Stimulated activated CD8-positive, alpha-beta memory T cell treated with anti-CD3 and anti-CD28 coated beads, Interleukin-15, amount 100 ng/mL, for 4 hours (primary cell): ENCODE measurements around the gene ENOX1.

ENCODE experiments used
- DNase-seq, 2 donors: peaks; one replicate each; pipeline ENCODE4 v3.0.0-alpha.2; 2020; ENCODE audit warnings: low read depth in 2 of 2

ENOX1 gene

GRCh38 chr13:43487461-43487860 lies 299.3 kb downstream of the ENOX1 start:
- no peak for DNase-seq

DNA sequence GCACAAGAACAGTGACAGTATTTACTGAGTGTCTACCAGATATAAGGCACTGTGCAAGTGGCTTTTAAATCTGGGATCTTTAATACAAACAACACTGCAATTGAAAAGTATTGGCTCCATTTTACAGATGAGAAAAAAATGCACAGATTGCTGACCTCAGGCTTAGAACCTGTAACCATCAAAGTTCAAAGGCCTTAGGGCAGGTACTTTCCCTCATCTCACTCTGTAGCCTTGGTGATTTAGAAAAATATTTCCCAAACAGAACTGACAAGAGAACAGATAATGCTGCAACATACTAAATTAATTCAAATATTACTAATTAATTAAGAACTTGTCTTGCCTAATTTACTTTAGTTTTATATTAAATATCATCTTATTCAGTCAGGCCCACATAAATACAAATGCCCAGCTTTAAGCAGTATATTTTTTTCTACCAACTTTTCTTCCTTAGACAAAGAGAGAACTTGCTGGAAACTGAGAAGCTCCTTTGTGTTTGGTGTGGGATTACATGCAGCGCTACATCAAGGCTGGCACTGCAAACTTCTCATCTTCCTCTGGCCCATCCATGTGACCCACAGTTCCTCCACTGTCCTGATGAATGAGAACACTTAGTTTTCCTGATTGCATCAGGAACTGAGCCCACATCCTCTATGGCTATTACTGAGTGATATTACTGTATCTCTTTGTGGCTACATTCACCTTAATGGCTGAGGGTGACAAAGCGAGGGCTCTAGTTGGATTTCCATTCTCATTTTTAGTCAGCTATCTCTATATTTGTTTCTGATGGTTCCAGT lies 302.1 kb downstream of the ENOX1 start:
- no peak for DNase-seq

DNA sequence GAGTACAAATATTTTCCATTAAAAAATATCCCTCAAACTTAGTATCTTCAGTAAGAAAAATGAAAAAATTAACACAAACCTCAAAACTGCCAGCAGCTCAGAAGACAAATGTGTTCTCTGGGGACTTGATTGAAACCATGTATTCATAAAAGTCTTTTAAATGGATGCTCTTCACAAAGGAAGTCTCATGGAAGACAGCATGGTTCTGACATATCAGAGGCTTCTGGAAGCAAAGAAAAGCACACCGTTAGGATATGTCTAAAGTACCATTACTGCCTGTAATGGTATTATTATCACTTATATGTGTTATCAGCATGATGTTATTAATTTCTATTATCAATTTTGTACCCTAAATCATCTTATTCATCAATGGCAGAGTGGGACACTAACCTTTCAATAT lies 302.8 kb downstream of the ENOX1 start:
- no peak for DNase-seq

DNA sequence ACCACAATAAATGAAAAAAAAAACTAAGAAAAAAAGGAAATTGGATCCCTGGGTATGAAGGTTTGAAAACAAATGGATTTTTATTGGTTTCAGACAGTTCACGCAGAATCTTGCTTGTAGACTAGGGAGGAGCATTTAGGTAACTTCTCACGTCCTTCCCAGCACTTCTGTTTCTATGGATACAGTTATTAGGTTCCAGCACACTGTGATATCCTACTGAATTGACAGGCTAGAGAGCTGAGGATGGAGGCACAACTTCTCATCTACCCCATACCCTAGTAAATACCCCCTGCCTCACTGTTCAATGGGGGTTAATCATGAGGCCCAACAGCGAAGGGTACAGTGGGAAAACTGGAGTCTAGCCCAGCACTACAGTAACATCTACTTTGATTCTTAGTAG lies 304.1 kb downstream of the ENOX1 start:
- no peak for DNase-seq

- DNase-seq, result no peak
Measured at GRCh38 chr13:43482026-43482425, 304.7 kb downstream of the ENOX1 start.

GRCh38 chr13:43478902-43479301 lies 307.9 kb downstream of the ENOX1 start:
- DNase-seq, result no peak

- no peak for DNase-seq
Measured at GRCh38 chr13:43478211-43478610, 308.6 kb downstream of the ENOX1 start.

GRCh38 chr13:43475140-43475539 lies 311.6 kb downstream of the ENOX1 start:
- no peak for DNase-seq

GRCh38 chr13:43473437-43473836 lies 313.3 kb downstream of the ENOX1 start:
- DNase-seq, result no peak

DNA sequence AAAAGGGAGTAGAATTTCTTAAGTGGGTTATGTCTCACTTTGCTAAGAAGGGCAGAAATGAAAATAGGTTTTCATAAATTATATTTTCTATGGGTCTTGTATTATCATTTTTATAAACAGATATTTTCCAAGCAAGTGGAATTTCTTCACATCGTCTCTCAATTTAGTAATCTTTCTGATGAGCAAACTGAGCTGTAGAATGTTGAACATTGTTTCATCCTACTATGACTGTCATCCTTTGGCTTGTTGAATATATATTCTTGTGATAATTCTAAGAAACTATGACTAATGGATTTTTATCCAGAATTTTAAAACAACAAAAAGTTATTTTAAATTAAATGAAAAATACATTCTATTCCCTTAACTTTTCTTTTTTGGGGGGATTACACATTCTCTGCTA lies 313.8 kb downstream of the ENOX1 start:
- no peak for DNase-seq

DNA sequence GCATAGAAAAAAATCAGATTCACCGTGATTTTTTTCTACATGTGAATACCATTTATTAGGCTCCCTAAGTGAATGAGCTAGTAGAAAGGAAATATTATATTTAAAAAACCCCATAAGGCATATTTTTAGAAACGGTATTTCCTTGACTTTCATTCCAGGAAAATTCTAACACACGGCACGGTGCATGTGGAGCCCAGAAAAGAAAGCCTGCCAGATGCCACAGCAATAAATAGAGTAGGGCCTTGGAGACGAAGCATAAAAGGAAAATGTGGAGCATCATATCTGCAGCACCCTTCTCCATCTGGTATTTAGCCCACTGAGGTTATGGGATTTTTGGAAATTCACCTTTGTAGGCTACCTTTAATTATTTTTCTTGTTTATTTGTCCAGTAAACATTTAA lies 314.4 kb downstream of the ENOX1 start:
- DNase-seq, result no peak

- DNase-seq, result no peak
Measured at GRCh38 chr13:43470610-43471009, 316.2 kb downstream of the ENOX1 start.

- DNase-seq, result no peak
Measured at GRCh38 chr13:43469791-43470190, 317.0 kb downstream of the ENOX1 start.

GRCh38 chr13:43464578-43465264 lies 322.1 kb downstream of the ENOX1 start:
- DNase-seq, result no peak

GRCh38 chr13:43448605-43449336 lies 338.0 kb downstream of the ENOX1 start:
- DNase-seq, result no peak

- no peak for DNase-seq
Measured at GRCh38 chr13:43446126-43446525, 340.6 kb downstream of the ENOX1 start.

GRCh38 chr13:43445668-43446067 lies 341.1 kb downstream of the ENOX1 start:
- no peak for DNase-seq

- no peak for DNase-seq
Measured at GRCh38 chr13:43444081-43444480, 342.7 kb downstream of the ENOX1 start.

GRCh38 chr13:43441899-43442499 lies 344.8 kb downstream of the ENOX1 start:
- no peak for DNase-seq

DNA sequence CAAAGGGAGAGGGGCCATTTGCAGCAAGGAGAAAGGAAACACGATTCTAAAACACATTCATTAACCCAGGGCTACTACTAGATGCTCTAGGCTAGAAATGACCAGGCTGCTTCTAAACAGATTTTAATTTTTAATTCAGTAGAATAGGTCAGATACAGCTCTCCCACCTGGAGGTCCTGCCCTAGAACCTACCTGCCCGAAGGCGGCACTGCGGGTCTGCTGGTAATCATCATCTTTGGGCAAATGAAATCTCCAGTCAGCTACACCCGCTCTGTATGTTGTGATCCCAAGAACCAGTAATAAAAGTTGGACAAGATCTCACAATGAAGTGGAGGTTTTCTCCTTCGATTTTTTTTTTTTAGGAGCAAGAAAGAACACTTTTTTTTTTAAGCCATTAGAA lies 345.3 kb downstream of the ENOX1 start:
- no peak for DNase-seq

DNA sequence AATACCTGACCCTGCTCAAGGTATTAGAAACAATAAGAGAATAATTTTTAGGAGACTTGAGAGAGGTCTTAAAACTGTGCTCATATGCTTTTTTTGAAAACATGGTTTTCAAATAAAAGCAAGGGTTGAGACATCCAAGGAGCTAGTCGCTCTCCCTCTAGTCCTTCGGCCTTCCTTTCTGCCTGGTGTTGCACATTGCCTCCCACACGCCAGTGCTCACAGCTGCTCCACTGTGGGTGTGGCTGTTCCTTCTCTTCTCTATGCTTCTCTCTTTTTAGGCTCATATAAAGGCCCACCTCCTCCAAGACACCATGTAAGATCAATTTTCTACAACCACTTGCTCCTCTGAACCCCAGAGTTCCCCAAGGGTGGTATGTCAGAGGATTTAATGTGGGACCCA lies 352.6 kb downstream of the ENOX1 start:
- DNase-seq, result no peak

- no peak for DNase-seq
Measured at GRCh38 chr13:43433691-43434141, 353.1 kb downstream of the ENOX1 start.
